Measurements from ENCODE around the gene GPRIN3. TPM values are rescaled to one million over a fixed set of nuclear protein-coding genes. Genes with fewer than 3 reads are reported as not detected.

GPRIN3 gene
- polyA plus RNA-seq, 4 donors: 6.6 to 8.7 (median 7.7) TPM

DNA sequence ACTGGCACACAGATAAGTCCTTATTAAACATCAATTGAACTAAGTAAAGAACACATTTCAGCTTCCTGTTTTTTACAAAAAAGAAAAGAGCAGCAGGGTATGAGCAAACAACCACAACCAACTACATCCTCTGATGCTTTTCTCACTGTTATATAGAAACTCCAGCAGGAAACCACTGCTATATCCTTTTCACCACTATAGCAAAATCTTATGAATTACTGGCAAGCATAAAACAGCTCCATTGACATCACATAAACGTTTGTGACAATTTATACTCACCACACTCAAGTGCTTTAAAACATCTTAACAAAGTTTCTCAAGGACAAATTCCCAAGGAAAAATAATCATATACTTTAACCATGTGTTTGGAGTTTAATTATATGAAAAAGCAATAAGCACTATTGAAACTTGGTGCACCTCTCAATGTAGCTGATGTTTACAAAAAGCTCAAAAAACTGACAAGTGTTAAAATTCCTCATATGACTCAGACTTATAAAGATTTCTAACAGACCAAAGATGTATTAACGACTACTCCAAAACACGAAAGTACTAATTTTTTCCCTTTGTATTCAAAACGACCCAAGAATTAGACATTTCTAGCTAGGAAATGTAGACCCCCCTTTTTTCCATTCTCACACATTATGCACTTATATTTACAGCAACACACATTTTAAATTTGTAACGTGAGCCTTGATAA is 12.9 kb downstream of the GPRIN3 start:
- DNase-seq (ENCODE audit: low read depth in 4 of 4, low spot score in 3 of 4): no peak

DNA sequence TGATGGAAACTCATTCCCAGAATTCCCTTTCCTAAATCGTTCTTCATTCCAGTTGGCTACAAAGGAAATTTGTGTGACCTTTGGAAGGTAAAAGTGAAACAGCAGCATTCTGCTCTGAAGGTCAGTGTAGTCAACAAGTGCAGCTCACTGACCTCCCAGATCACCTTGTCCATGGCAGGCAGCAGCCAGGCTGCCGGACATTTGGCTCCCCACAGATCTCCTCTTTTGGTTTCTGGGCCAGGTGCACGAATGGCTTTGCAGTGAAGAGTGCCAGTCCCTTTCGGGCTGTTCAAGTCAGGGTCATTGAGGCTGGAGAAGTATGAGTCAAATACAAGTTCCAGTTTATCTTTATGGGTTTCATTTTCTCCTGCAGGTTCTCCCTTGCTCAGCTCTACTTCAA is 14.3 kb downstream of the GPRIN3 start:
- DNase-seq (ENCODE audit: low read depth in 4 of 4, low spot score in 3 of 4): no peak

GRCh38 chr4:89290727-89291516 is 16.7 kb downstream of the GPRIN3 start:
- DNase-seq (ENCODE audit: low read depth in 4 of 4, low spot score in 3 of 4): no peak

- no peak for DNase-seq (ENCODE audit: low read depth in 4 of 4, low spot score in 3 of 4)
Measured at GRCh38 chr4:89289312-89289711, 18.3 kb downstream of the GPRIN3 start.

- no peak for DNase-seq (ENCODE audit: low read depth in 4 of 4, low spot score in 3 of 4)
Measured at GRCh38 chr4:89288430-89288829, 19.2 kb downstream of the GPRIN3 start.

- DNase-seq (ENCODE audit: low read depth in 4 of 4, low spot score in 3 of 4): no peak
Measured at GRCh38 chr4:89287945-89288344, 19.7 kb downstream of the GPRIN3 start.

DNA sequence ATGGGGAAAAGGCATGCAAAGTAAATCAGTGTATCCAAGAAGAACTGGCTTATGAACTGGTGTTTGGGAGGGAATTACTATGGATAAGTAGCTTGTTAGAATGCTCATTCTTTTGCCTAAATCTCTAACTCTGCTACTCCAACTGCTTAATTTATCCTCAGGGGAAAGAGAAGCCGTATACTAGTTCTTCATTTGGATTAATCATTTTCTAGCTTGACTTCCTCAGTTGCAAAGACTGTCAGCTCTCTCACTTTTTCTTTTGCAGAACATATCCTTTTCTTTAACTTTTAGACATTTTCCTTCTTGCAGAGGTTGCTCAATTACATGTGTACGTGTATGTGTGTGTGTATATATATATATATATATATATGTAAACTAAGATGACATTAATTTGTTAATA is 21.9 kb downstream of the GPRIN3 start:
- DNase-seq (ENCODE audit: low read depth in 4 of 4, low spot score in 3 of 4): no peak

GRCh38 chr4:89284828-89285227 is 22.8 kb downstream of the GPRIN3 start:
- no peak for DNase-seq (ENCODE audit: low read depth in 4 of 4, low spot score in 3 of 4)

DNA sequence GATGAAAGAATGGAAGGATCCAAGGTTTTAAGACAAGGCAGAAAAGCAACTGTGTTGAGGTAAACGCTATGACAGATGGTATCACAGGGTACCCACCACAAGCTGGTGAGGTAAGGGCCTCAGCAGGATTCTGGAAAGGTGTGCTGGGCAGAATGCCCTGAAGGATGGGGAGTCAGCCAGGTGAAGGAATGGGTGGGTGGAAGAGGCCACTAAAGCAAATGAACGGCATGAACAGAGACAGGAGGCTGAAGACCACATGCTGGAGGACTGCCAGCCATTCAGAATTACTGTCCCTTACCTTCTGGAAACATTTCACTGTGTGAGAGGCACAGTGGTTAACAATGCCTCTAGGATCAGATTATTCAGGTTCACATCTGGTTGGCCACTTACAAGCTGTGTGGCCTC is 23.6 kb downstream of the GPRIN3 start:
- DNase-seq (ENCODE audit: low read depth in 4 of 4, low spot score in 3 of 4): no peak

GRCh38 chr4:89283226-89284009 is 24.2 kb downstream of the GPRIN3 start:
- no peak for DNase-seq (ENCODE audit: low read depth in 4 of 4, low spot score in 3 of 4)

- no peak for DNase-seq (ENCODE audit: low read depth in 4 of 4, low spot score in 3 of 4)
Measured at GRCh38 chr4:89279385-89279784, 28.2 kb downstream of the GPRIN3 start.

GRCh38 chr4:89277412-89277811 is 30.2 kb downstream of the GPRIN3 start:
- DNase-seq (ENCODE audit: low read depth in 4 of 4, low spot score in 3 of 4): no peak

DNA sequence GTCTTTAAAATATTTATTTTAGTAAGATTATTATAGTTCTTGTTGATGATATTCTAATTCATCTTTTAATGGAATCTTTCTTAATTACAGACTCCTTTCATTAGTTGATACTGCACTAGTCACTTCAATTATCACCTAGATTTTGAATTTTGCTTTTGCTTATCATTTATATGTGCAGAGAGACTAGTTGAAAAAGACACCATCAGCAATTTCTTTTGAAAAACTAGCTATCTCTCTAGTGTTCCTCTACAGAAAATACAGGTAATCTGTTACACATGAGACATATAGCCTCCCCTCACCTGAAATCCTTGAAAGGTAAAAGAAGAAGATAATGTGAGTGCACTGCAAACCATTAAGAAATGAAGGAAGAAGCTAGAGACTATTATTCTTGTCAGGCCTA is 31.3 kb downstream of the GPRIN3 start:
- no peak for DNase-seq (ENCODE audit: low read depth in 4 of 4, low spot score in 3 of 4)

DNA sequence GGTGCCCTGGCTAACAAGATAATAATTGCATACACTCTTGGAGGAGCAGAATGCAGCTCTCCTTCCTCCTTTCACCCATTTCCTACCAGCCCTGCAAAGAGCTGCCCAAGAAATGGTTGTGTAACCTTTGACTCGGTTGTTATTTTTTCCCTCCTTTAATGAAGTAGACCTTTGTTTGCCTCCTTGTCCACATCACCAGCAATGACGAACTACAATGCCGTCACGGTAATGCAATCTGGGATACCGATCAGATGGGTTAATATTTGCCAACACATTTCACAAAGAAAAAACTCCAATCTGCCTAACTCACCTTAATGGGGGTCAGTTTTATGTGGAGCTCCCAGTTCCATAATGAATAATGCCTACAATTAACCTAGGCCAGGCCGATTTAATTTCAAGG is 32.0 kb downstream of the GPRIN3 start:
- peak in 1 of 4 donors; percentile 40 for DNase-seq (ENCODE audit: low read depth in 4 of 4, low spot score in 3 of 4)

DNA sequence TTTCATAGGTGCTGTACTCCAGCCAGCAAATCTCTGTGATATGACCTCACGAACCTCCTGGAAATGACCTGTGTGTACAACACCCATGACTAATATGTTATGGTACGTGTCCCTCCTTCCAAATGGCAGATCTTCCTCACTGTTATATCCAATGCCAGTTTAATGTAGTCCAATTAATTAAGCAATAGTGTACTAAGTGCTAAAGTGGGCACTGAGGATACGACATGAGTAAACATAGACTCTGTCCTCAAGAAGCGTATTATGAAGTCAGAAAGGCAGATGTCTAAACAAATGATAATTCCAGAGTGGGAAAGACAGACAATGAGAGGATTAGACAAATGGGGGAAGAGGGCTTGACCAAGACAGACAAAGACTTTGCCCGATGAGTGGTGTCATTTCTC is 33.9 kb downstream of the GPRIN3 start:
- DNase-seq (ENCODE audit: low read depth in 4 of 4, low spot score in 3 of 4): no peak

GRCh38 chr4:89270792-89271191 is 36.8 kb downstream of the GPRIN3 start:
- no peak for DNase-seq (ENCODE audit: low read depth in 4 of 4, low spot score in 3 of 4)

GRCh38 chr4:89269121-89269666 is 38.4 kb downstream of the GPRIN3 start:
- DNase-seq (ENCODE audit: low read depth in 4 of 4, low spot score in 3 of 4): no peak

DNA sequence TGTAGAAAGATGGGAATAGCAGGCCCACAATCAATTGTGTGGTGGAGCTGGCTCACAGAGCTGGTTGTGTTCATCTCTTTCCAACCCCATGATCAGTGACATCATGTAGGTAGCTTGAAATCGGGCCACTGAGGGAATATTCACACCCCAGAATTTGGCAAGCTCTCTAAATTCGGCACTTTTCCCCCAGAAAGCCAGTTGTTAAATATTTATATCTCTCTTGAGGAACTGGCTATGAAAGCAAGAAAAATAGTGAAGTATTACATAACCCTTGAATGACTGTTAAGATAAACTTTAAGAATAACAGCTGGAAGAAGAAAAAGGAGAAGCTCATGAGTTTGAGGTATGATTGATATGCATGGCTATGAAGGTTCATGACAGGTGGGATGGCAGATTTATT is 38.9 kb downstream of the GPRIN3 start:
- DNase-seq (ENCODE audit: low read depth in 4 of 4, low spot score in 3 of 4): no peak

GRCh38 chr4:89267846-89268245 is 39.8 kb downstream of the GPRIN3 start:
- no peak for DNase-seq (ENCODE audit: low read depth in 4 of 4, low spot score in 3 of 4)

GRCh38 chr4:89267392-89267791 is 40.2 kb downstream of the GPRIN3 start:
- no peak for DNase-seq (ENCODE audit: low read depth in 4 of 4, low spot score in 3 of 4)

- DNase-seq (ENCODE audit: low read depth in 4 of 4, low spot score in 3 of 4): no peak
Measured at GRCh38 chr4:89266128-89266527, 41.5 kb downstream of the GPRIN3 start.
